Neural progenitor cell (in vitro differentiated cells): ENCODE data around the gene TMEM221.

Experiments
- EZH2 ChIP-seq: fragments of 200-600 bp; sonication (generic); IDR thresholded peaks from 2 replicates; pipeline ENCODE4 v1.6.1; 2017; ENCODE audit warnings: antibody characterized with exemption, mild to moderate bottlenecking, moderate library complexity
- EZH2phosphoT487 ChIP-seq: fragments of 200-600 bp; sonication (generic); IDR thresholded peaks from 2 replicates; pipeline ENCODE4 v1.6.1; 2017; ENCODE audit warnings: antibody characterized with exemption
- TF ChIP-seq, protein P1 (sequence below): fragments of 200-600 bp; sonication (generic); IDR thresholded peaks from 2 replicates; pipeline ENCODE4 v1.5.1; 2017; ENCODE audit warnings: antibody characterized with exemption, mild to moderate bottlenecking

DNA sequence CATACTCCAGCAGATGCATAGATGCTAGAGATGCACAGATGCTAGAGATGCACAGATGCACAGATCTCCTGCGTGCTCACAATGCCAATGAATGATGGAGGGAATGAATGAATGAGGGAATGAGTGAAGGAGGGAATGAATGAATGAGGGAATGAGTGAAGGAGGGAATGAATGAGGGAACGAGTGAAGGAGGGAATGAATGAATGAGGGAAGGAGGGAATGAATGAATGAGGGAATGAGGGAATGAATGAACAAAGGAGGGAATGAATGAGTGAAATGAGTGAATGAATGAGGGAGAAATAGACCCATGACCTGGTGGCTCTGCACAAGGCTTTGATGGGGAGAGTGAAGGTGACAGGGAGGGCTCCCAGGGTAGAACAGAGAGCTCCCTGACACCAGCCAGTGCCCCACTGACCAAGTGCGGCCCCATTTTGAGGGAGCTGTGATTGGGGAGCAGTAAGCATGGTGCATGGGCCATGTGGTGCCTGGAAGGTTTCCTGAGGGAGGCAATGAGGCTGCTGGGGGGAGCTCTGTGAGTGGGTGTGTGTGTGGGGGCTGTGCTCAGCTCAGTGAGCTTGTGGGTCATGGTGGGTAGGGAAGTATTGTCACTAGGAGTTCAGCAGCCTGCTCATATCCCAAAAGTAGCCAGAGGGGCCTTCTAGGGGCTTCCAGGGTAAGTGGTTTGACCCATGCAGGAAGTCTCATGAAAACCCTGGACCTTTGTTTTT is 34.6 kb upstream of the TMEM221 start:
- TF ChIP-seq, protein P1, sequence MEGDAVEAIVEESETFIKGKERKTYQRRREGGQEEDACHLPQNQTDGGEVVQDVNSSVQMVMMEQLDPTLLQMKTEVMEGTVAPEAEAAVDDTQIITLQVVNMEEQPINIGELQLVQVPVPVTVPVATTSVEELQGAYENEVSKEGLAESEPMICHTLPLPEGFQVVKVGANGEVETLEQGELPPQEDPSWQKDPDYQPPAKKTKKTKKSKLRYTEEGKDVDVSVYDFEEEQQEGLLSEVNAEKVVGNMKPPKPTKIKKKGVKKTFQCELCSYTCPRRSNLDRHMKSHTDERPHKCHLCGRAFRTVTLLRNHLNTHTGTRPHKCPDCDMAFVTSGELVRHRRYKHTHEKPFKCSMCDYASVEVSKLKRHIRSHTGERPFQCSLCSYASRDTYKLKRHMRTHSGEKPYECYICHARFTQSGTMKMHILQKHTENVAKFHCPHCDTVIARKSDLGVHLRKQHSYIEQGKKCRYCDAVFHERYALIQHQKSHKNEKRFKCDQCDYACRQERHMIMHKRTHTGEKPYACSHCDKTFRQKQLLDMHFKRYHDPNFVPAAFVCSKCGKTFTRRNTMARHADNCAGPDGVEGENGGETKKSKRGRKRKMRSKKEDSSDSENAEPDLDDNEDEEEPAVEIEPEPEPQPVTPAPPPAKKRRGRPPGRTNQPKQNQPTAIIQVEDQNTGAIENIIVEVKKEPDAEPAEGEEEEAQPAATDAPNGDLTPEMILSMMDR: no peak
- no peak for TF ChIP-seq EZH2
- no peak for TF ChIP-seq EZH2phosphoT487
